ENCODE results near the gene CDYL2. TPM values are rescaled to one million over a fixed set of nuclear protein-coding genes. Genes with fewer than 3 reads are reported as not detected.
"Not testable (repeated sequence)": the region's sequence is repeated elsewhere in the genome, so short reads cannot be mapped to it uniquely, and the experiment has no call there.

Gene CDYL2
- polyA plus RNA-seq, 3 donors: 6.5 to 7.6 (median 6.7) TPM

- DNase-seq (ENCODE audit: low read depth in 3 of 3, low spot score in 2 of 3): no peak
Measured at GRCh38 chr16:80680046-80680445, 124.4 kb downstream of the CDYL2 start.

DNA sequence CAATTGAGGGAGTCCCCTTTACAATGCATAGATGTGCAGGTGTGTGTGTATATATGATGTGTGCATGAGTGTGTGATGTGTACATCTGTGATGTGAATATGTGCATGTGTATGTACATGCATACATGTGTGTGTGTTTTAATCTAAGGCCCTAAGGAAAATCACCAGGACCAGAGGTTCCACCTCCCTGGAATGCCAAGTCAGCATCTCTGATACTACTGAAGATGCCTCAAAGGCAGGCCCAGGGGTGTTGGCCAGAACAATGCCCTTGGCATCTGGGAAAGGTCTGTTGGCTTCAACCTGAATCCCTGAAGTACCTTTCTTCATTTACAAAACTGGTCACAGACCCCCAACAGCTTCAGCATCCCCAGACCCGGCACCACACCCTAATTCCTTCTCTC, 129.5 kb downstream of the CDYL2 start:
- DNase-seq (ENCODE audit: low read depth in 3 of 3, low spot score in 2 of 3): no peak

DNA sequence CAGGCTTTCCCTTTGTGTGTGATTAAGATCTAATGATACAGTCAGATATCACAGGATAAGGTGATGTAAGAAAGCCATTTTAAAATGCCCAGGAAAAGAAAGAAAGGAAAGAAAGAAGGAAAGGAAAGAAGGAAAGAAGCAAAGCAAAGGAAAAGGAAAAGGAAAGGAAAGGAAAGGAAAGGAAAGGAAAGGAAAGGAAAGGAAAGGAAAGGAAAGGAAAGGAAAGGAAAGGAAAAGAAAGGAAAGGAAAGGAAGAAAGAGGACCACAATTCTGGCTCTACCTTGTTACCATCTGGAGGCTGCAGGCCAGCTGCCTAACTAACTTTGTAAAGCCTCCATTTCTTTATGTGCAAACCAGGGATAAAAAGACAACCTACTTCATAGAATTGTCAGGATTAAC, 132.0 kb downstream of the CDYL2 start:
- no peak for DNase-seq (ENCODE audit: low read depth in 3 of 3, low spot score in 2 of 3)

- no peak for DNase-seq (ENCODE audit: low read depth in 3 of 3, low spot score in 2 of 3)
Measured at GRCh38 chr16:80671281-80671849, 133.0 kb downstream of the CDYL2 start.

DNA sequence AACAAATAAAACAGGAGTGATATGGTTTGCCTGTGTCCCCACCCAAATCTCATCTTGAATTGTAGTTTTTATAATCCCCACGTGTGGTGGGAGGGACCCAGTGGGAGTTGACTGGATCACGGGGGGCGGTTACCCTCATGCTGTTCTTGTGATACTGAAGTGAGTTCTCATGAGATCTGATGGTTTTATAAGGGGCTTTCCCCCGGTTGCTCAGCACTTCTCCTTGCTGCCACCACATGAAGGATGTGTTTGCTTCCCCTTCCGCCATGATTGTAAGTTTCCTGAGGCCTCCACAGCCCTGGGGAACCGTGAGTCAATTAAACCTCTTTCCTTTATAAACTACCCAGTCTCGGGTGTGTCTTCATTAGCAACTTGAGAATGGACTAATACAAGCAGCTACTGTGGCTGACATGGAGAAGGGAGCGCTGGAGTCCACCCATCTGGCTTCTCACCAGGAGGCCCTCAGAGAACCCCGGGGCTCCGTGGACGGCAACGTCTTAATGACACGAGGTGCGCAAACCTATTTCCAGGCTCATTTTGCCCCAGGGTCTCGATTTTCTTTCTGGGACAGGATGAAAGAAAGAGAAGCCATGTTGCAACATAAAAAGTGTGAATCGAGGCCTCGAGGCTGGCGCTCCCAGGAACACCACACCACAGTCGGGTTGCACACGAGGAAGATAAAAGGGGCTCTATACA, 134.1 kb downstream of the CDYL2 start:
- DNase-seq (ENCODE audit: low read depth in 3 of 3, low spot score in 2 of 3): no peak

GRCh38 chr16:80669673-80670072, 134.7 kb downstream of the CDYL2 start:
- DNase-seq (ENCODE audit: low read depth in 3 of 3, low spot score in 2 of 3): no peak

GRCh38 chr16:80667925-80668324, 136.5 kb downstream of the CDYL2 start:
- DNase-seq (ENCODE audit: low read depth in 3 of 3, low spot score in 2 of 3): no peak

DNA sequence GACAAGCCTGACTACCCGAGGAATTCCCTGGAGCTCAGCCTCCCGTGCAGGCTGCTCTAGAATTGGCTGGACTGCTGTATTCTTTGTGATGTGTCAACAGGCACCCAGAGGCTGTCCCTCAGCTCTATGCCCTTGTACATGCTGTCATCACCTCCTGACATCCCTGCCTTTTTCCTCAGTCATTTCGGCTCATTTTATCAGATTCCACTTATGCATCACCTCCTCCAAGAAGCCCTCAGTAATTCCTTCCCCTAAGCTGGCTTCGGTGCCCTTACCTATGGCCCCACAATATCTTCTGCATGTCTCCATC, 137.2 kb downstream of the CDYL2 start:
- no peak for DNase-seq (ENCODE audit: low read depth in 3 of 3, low spot score in 2 of 3)

DNA sequence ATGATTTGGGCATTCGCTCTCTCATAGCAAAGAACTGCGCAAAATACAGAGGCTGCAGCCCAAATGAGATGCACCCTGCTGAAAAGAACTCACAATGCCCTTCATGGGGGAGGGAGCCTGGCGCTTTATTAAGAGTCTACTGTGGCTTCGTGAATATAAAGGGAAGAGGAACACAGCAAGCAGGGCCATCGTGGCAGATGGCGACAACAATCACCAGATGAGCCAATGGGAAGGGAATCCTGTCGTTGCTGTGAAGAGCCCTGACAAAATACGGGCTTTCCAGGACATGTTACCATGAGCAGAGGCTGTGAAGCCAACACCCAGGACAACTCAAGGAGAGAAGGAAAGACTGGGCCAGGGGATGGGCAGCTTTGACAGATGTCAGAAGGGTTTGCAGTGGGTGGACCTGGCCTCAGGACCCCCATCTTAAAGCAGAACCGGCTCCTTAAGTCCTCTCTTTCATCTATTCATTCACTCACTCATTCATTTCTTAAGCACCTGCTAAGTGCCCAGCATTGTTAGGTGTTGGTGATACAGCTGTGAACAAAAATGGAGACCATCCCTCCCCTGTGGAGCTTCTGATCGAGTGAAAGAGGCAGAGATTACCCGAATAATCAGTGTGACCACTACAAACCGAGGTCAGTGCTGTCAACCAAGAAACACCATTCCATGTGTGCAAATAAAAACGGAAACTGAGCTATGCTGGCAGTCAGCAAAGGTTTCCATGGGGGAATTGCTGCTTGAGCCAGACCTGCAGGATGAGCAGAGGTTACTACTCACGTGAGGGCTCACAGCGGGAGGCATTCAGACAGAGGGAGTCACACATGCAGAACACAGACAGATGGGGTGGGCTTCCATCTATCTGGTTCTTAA, 137.8 kb downstream of the CDYL2 start:
- no peak for DNase-seq (ENCODE audit: low read depth in 3 of 3, low spot score in 2 of 3)

- no peak for DNase-seq (ENCODE audit: low read depth in 3 of 3, low spot score in 2 of 3)
Measured at GRCh38 chr16:80665356-80665755, 139.0 kb downstream of the CDYL2 start.

DNA sequence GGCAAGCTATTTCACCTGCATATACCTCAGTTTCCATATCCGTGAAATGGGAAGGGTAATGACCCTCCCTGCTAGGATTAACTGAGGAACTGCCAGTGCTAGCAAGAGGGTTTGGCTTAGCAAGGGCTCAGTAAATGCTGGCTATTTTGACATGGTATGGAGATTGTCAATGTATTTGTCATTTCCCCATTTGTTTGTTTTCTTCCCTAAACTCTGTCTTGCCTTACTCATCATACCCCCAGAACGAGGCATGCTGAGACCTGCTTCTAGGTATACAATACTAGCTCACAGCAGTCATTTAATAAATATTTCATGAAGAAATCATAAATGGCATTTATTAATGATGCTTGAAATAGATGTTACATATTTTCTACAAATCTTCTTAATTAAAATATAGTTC, 139.6 kb downstream of the CDYL2 start:
- DNase-seq (ENCODE audit: low read depth in 3 of 3, low spot score in 2 of 3): no peak

DNA sequence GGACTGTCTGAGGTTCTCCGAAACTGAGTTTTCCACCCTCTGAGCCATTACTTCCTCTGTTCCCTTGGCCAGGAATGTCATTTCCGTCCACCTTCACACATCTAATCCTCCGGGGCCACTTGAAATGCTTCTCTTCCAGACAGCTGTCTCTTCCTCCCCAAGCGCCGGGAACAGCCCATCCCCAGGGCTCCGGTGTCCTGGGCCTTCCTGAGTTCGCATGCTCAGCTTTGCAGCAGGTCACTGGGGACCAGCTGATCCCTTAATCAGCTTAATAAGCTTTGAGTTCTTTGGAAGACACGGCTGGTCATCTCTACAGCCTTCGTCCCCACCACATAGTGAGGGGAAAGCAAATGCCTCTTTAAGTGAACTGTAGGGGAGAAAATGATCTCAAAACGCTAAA, 140.2 kb downstream of the CDYL2 start:
- no peak for DNase-seq (ENCODE audit: low read depth in 3 of 3, low spot score in 2 of 3)

DNA sequence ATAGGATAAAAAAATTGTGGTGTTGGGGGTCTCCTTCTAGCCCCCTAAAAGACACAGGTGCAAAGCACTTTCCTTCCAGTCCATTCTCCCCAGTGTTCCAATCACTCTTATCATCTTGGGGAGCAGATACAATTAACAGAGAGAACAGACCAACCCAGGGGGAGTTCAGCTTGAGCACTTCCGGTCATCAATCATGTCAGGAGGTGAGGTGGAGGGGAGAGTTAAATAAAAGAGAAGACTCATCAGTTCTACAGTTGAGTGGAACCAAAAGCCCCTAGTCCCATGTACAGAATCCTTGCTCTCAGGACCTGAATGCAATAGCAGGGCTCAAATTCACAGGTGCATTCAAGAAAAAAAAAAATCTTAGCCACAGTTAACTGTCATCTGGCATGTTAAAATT, 141.3 kb downstream of the CDYL2 start:
- no peak for DNase-seq (ENCODE audit: low read depth in 3 of 3, low spot score in 2 of 3)

GRCh38 chr16:80659865-80660264, 144.5 kb downstream of the CDYL2 start:
- no peak for DNase-seq (ENCODE audit: low read depth in 3 of 3, low spot score in 2 of 3)

GRCh38 chr16:80656711-80657150, 147.7 kb downstream of the CDYL2 start:
- no peak for DNase-seq (ENCODE audit: low read depth in 3 of 3, low spot score in 2 of 3)

GRCh38 chr16:80656161-80656560, 148.2 kb downstream of the CDYL2 start:
- no peak for DNase-seq (ENCODE audit: low read depth in 3 of 3, low spot score in 2 of 3)

GRCh38 chr16:80655751-80656150, 148.6 kb downstream of the CDYL2 start:
- no peak for DNase-seq (ENCODE audit: low read depth in 3 of 3, low spot score in 2 of 3)

DNA sequence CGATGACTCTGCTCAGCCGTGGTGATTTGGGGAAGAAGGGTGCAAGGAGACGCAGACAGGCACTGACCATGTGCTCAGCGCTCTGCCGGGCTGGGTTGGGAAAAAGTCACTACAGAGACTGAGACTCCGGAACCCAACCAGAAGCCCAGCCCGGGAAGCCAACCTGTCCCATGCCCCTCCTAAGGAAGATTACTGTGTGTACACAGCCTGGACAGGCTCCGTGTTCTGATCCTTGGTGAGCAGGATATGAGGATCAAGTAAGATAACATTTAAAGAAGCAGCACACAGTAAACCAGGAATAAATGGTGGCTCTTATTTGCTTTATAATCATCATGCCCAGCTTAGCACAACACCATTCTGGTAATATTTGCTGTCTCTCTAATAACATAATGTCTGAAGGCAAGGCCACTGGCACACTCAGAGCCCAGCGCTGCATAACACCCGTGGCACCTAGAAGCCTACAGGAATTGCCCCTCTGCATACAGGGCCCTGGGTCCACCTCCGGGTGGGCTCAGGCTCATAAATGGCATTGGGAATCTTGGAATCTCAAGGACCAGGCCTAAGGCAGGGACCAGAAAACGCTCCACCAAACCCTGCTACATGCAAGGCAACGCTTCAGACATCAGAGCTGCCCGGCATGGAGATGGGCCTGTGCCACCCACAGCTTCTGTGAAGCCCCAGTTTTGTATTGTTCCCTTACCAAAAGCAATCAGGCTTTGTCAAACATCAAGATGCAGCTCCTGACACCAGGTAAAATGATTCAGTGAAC, 150.1 kb downstream of the CDYL2 start:
- DNase-seq (ENCODE audit: low read depth in 3 of 3, low spot score in 2 of 3): no peak

DNA sequence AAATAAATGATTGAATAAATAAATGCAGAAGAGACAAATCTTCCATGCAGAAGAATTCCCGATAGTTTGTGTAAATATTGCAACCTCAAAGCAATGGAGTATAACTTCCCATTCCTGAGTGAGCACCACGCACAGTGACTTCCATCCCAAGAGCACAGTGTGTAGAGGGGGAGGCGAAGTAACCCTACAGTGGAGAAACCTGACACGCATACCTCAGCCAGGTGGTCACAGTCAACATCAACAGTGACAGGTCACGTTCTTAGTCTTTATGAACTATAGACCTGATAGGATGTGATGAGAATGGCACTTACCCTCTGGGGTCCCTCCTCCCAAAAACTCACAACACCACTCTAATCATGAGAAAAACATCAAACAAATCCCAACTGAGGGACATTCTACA, 152.0 kb downstream of the CDYL2 start:
- DNase-seq (ENCODE audit: low read depth in 3 of 3, low spot score in 2 of 3): peak; percentile 25 to 41 (median 34)

DNA sequence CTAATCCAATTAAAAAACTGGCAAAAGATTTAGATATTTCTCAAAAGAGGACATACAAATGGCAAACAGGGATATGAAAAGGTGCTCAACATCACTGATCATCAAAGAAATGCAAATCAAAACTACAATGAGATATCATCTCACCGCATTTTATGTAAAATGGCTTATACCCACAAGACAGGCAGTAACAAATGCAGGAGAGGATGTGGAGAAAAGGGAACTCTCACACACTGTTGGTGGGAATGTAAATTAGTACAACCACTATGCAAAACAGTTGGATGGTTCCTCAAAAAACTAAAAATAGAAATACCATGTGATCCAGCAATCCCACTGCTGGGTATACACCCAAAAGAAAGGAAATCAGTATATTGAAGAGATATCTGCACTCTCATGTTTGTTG, 154.1 kb downstream of the CDYL2 start:
- not testable (repeated sequence) for DNase-seq (ENCODE audit: low read depth in 3 of 3, low spot score in 2 of 3)

- no peak for DNase-seq (ENCODE audit: low read depth in 3 of 3, low spot score in 2 of 3)
Measured at GRCh38 chr16:80640316-80640715, 164.1 kb downstream of the CDYL2 start.
